Thyroid gland (tissue), 4 donors: ENCODE data around the gene AHI1.

Experiments
- POLR2A ChIP-seq, 2 donors: fragments of 450-650 bp; IDR thresholded peaks; one replicate each; pipeline ENCODE4 v1.6.1; 2017; ENCODE audit warnings: antibody characterized with exemption in 2 of 2, mild to moderate bottlenecking in 2 of 2, moderate library complexity in 1 of 2
- TF ChIP-seq, protein P1 (sequence below), 6 experiments: fragments of 200-600 bp in 3 of 6; fragments of 450-650 bp in 3 of 6; sonication (generic) in 3 of 6; IDR thresholded peaks; one replicate each; pipeline ENCODE4 v1.5.1; 2016 to 2019; ENCODE audit warnings: antibody characterized with exemption in 6 of 6, mild to moderate bottlenecking in 2 of 6, inconsistent platforms in 1 of 6, moderate library complexity in 1 of 6

DNA sequence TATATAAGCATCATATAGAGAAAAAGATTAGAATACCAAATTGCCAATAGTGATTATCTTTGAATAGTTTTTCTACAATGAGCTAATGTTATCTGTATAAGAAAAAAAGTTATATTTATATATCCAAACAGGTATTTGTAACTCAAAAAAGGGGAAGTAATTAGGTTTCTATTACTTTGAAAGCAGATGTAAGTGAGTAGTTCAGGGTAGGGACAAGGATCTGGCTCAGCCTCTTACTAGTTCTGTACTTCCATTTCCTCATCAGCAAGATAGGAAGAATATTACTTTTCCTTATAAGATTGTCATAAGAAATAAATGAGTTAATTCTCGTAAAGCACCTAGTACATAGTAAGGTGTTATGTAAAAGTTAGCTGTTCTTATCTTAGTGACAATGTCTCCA is 32.2 kb downstream of the AHI1 start:
- no peak for TF ChIP-seq POLR2A (IDR thresholded peaks at IDR 0.05)
- TF ChIP-seq, protein P1, sequence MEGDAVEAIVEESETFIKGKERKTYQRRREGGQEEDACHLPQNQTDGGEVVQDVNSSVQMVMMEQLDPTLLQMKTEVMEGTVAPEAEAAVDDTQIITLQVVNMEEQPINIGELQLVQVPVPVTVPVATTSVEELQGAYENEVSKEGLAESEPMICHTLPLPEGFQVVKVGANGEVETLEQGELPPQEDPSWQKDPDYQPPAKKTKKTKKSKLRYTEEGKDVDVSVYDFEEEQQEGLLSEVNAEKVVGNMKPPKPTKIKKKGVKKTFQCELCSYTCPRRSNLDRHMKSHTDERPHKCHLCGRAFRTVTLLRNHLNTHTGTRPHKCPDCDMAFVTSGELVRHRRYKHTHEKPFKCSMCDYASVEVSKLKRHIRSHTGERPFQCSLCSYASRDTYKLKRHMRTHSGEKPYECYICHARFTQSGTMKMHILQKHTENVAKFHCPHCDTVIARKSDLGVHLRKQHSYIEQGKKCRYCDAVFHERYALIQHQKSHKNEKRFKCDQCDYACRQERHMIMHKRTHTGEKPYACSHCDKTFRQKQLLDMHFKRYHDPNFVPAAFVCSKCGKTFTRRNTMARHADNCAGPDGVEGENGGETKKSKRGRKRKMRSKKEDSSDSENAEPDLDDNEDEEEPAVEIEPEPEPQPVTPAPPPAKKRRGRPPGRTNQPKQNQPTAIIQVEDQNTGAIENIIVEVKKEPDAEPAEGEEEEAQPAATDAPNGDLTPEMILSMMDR (IDR thresholded peaks at IDR 0.05) = no peak
